HepG2 (cell line): ENCODE measurements around the gene TSACC. TPM values are rescaled to one million over a fixed set of nuclear protein-coding genes. Genes with fewer than 3 reads are reported as not detected.

Experiments
- CREBL2 ChIP-seq: sonication (generic); formaldehyde crosslinking; IDR thresholded peaks from 2 replicates; pipeline ENCODE4 v1.8.1; 2023; ENCODE audit warnings: missing genetic modification reagents, mild to moderate bottlenecking, borderline replicate concordance
- ELF1 ChIP-seq: sonication (generic); formaldehyde crosslinking; IDR thresholded peaks from 2 replicates; pipeline ENCODE4 v1.4.0; 2020; ENCODE audit warnings: missing genetic modification reagents
- HMGA1 ChIP-seq: sonication (generic); formaldehyde crosslinking; conservative IDR thresholded peaks from 2 replicates; pipeline ENCODE4 v1.4.0; 2020; ENCODE audit warnings: missing genetic modification reagents
- SNAI1 ChIP-seq: sonication (generic); formaldehyde crosslinking; IDR thresholded peaks from 2 replicates; pipeline ENCODE4 v1.5.0; 2020; ENCODE audit warnings: mild to moderate bottlenecking, missing genetic modification reagents, borderline replicate concordance
- SP1 ChIP-seq, 2 experiments: fragments of 450-650 bp in 1 of 2; sonication (generic) in 1 of 2; formaldehyde crosslinking in 1 of 2; IDR thresholded peaks; 2 replicates each; pipeline versions ENCODE4 v1.4.0 to v1.6.1; 2016 to 2020; ENCODE audit warnings: missing genetic modification reagents in 1 of 2
- TP53 ChIP-seq: sonication (generic); formaldehyde crosslinking; conservative IDR thresholded peaks from 2 replicates; pipeline ENCODE4 v1.4.0; 2020; ENCODE audit warnings: missing genetic modification reagents
- ZBTB14 ChIP-seq: sonication (generic); formaldehyde crosslinking; IDR thresholded peaks from 2 replicates; pipeline ENCODE4 v1.4.0; 2020; ENCODE audit warnings: missing genetic modification reagents
- ZBTB44 ChIP-seq: sonication (generic); formaldehyde crosslinking; IDR thresholded peaks from 2 replicates; pipeline ENCODE4 v1.4.0; 2020; ENCODE audit warnings: missing genetic modification reagents
- ZFP37 ChIP-seq: sonication (generic); formaldehyde crosslinking; IDR thresholded peaks from 2 replicates; pipeline ENCODE4 v1.4.0; 2020; ENCODE audit warnings: missing genetic modification reagents, borderline replicate concordance
- ZNF138 ChIP-seq: sonication (generic); formaldehyde crosslinking; IDR thresholded peaks from 2 replicates; pipeline ENCODE4 v1.5.0; 2020; ENCODE audit warnings: mild to moderate bottlenecking, low read depth, missing genetic modification reagents
- ZNF414 ChIP-seq: sonication (generic); formaldehyde crosslinking; IDR thresholded peaks from 2 replicates; pipeline ENCODE4 v1.5.0; 2020; ENCODE audit warnings: missing genetic modification reagents
- ZNF530 ChIP-seq: sonication (generic); formaldehyde crosslinking; IDR thresholded peaks from 2 replicates; pipeline ENCODE4 v1.5.0; 2020; ENCODE audit warnings: low read depth, mild to moderate bottlenecking, missing genetic modification reagents
- ZNF576 ChIP-seq: sonication (generic); formaldehyde crosslinking; IDR thresholded peaks from 2 replicates; pipeline ENCODE4 v1.4.0; 2020; ENCODE audit warnings: mild to moderate bottlenecking, missing genetic modification reagents
- ZNF782 ChIP-seq: sonication (generic); formaldehyde crosslinking; IDR thresholded peaks from 2 replicates; pipeline ENCODE4 v1.4.0; 2020; ENCODE audit warnings: missing genetic modification reagents, mild to moderate bottlenecking, borderline replicate concordance
- polyA plus RNA-seq, 8 experiments: library from polyadenylated mRNA; depleted of rRNA in 3 of 8; stranded (reverse) in 7 of 8; unstranded in 1 of 8; fragments of >200 nt; fragmentation: Illumina TruSeq in 4 of 8; extraction: Trizol in 4 of 8; gene quantifications; 2 replicates each; pipeline versions ENCODE4 v1.2.1 to v1.2.3, GENCODE V29; 2011 to 2016; ENCODE audit warnings: low read depth in 4 of 8, missing spikeins in 1 of 8, mixed read lengths in 1 of 8; ENCODE audit not compliant: insufficient read depth in 1 of 8
- total RNA-seq, 5 experiments: library from RNA; depleted of rRNA; stranded (reverse); fragments of >200 nt; fragmentation: Illumina TruSeq; extraction: Trizol; gene quantifications; 2 replicates each; pipeline ENCODE4 v1.2.3, GENCODE V29; 2016; ENCODE audit warnings: low read depth in 1 of 5
- TF ChIP-seq, protein P1 (sequence below): sonication (generic); formaldehyde crosslinking; IDR thresholded peaks from 2 replicates; pipeline ENCODE4 v1.5.0; 2020; ENCODE audit warnings: missing genetic modification reagents, mild to moderate bottlenecking, borderline replicate concordance
- TF ChIP-seq, protein P2 (sequence below): sonication (generic); formaldehyde crosslinking; IDR thresholded peaks from 2 replicates; pipeline ENCODE4 v1.8.1; 2023; ENCODE audit warnings: mild to moderate bottlenecking, missing genetic modification reagents

The TSACC gene
- total and polyA plus RNA-seq, 2 of the 13 experiments (the other 11 are each of a cell fraction or from before 2014, with no cell fraction given) = 1.5 to 2.6 TPM

DNA sequence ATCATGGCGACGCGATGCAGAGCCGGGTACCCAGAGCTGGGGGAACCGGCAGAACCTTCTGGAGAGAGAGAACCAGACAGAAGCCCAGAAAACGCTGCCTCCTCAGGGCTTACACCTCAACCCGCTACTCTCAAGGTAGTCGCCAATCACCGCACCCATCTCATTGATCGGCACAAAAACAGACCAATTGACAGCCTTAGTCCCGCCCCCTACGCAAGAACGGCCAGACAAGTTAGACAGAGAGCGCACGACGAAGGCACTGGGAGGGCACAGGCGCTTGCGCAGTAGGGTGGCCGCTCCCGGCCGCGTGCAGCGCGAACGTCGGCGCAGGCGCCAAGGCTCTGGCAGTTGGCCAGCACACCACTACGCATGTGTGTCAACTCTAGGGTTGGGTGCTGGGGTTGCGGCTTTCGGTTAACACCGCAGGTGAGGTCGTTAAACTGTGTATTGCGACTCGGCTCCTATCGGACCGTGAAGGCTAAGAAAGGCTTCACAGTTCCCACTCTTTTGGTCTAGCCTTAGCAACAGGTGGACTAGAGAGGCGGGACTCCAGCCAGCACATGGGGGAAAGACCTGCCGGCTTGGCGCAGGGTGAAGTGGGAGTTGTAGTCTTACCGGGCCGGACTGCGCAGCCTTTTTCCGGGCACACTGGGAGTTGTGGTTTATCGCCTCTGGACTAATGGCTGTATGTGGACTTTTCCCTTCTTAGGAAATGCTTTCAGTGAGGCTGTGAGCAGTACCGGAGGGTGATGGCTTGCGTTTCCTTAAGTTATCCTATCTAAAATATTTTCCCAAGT, at the start of gene TSACC, which contains the start of gene CCT3 (continued):
- TF ChIP-seq HMGA1 (CRISPR knock-in tag) (no peak), ZBTB14 (CRISPR knock-in tag) (no peak), TP53 (CRISPR knock-in tag) (no peak), ZNF414 (CRISPR knock-in tag) (0 out of 2 replicates have a peak, but pooled peaks have one; percentile 29), SP1 (IDR thresholded peaks at IDR 0.05) (no peak), SP1 (CRISPR knock-in tag; IDR thresholded peaks at IDR 0.05) (peak; percentile 66; the same call in 1 of the 2 replicates), ZNF530 (CRISPR knock-in tag) (no peak), ZNF138 (CRISPR knock-in tag) (0 out of 2 replicates have a peak, but pooled peaks have one; percentile 69), CREBL2 (CRISPR knock-in tag) (peak; percentile 46; the same call in 1 of the 2 replicates), ELF1 (CRISPR knock-in tag) (peak; percentile 84), ZBTB44 (CRISPR knock-in tag) (no peak), SNAI1 (CRISPR knock-in tag) (no peak), ZNF782 (CRISPR knock-in tag) (no peak), ZNF576 (CRISPR knock-in tag) (no peak), ZFP37 (no peak)
- TF ChIP-seq, protein P1, sequence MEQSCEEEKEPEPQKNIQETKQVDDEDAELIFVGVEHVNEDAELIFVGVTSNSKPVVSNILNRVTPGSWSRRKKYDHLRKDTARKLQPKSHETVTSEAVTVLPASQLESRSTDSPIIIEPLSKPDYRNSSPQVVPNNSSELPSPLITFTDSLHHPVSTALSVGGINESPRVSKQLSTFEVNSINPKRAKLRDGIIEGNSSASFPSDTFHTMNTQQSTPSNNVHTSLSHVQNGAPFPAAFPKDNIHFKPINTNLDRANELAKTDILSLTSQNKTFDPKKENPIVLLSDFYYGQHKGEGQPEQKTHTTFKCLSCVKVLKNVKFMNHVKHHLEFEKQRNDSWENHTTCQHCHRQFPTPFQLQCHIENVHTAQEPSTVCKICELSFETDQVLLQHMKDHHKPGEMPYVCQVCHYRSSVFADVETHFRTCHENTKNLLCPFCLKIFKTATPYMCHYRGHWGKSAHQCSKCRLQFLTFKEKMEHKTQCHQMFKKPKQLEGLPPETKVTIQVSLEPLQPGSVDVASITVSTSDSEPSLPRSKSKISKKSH (CRISPR knock-in tag) = no peak
- TF ChIP-seq, protein P2, sequence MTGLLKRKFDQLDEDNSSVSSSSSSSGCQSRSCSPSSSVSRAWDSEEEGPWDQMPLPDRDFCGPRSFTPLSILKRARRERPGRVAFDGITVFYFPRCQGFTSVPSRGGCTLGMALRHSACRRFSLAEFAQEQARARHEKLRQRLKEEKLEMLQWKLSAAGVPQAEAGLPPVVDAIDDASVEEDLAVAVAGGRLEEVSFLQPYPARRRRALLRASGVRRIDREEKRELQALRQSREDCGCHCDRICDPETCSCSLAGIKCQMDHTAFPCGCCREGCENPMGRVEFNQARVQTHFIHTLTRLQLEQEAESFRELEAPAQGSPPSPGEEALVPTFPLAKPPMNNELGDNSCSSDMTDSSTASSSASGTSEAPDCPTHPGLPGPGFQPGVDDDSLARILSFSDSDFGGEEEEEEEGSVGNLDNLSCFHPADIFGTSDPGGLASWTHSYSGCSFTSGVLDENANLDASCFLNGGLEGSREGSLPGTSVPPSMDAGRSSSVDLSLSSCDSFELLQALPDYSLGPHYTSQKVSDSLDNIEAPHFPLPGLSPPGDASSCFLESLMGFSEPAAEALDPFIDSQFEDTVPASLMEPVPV (CRISPR knock-in tag) = 0 out of 2 replicates have a peak, but pooled peaks have one; percentile 50
